ENCODE measurements around the gene ADGRG4. TPM values are rescaled to one million over a fixed set of nuclear protein-coding genes. Genes with fewer than 3 reads are reported as not detected.
A peak's percentile ranks its signal among the peaks of the same experiment; 100 is the strongest.

ADGRG4 gene
- polyA plus RNA-seq, 2 of the 4 experiments (the other 2 are of a cell fraction), result not detected

- FAIRE-seq, result no peak
- no peak for DNase-seq (ENCODE audit: low read depth in 1 of 2, low spot score in 1 of 2)
- H3K4me3 ChIP-seq, result no peak overlapping the region
- H3K4me2 ChIP-seq, result no peak overlapping the region
- H3K4me1 ChIP-seq, result no peaks in the 10 kb centered on the region
- no peak for ATAC-seq
- H3K9me3 ChIP-seq, result no peaks in the 10 kb centered on the region
- TF ChIP-seq JUN (IDR thresholded peaks at IDR 0.05), result no peak
- TF ChIP-seq RFX5 (IDR thresholded peaks at IDR 0.05), result no peak
- TF ChIP-seq, protein P1, sequence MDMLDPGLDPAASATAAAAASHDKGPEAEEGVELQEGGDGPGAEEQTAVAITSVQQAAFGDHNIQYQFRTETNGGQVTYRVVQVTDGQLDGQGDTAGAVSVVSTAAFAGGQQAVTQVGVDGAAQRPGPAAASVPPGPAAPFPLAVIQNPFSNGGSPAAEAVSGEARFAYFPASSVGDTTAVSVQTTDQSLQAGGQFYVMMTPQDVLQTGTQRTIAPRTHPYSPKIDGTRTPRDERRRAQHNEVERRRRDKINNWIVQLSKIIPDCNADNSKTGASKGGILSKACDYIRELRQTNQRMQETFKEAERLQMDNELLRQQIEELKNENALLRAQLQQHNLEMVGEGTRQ (IDR thresholded peaks at IDR 0.05), result no peak
- TF ChIP-seq HDAC2 (IDR thresholded peaks at IDR 0.05), result no peak
- no peak for TF ChIP-seq NR3C1 (IDR thresholded peaks at IDR 0.05)
- no peak for TF ChIP-seq HES2 (IDR thresholded peaks at IDR 0.05)
- TF ChIP-seq MAZ (IDR thresholded peaks at IDR 0.05; ENCODE audit: borderline replicate concordance, low read depth, low read length), result no peak
- no peak for TF ChIP-seq ZC3H11A (IDR thresholded peaks at IDR 0.05)
- TF ChIP-seq EP300 (IDR thresholded peaks at IDR 0.05), result no peak
- ChIA-PET POLR2A (no interaction called here), CTCF (no interaction called here)
- no peak overlapping the region for H3K27ac ChIP-seq
- 26% methylated on average over 2 of the region's 2 CpGs for WGBS (ENCODE audit: missing lambda C conversion rate)
These were observed 21.3 kb downstream of the ADGRG4 start for GRCh38 chrX:136322064-136322463.

GRCh38 chrX:136325377-136325776 is 24.6 kb downstream of the ADGRG4 start:
- Histone ChIP-seq H3K4me1 (no peaks in the 10 kb centered on the region), H3K4me2 (no peak overlapping the region), H3K9me3 (no peaks in the 10 kb centered on the region), H3K27ac (no peak overlapping the region), H3K4me3 (no peak overlapping the region)
- no peak for DNase-seq (ENCODE audit: low read depth in 1 of 2, low spot score in 1 of 2)
- TF ChIP-seq POLR2AphosphoS2 (conservative IDR thresholded peaks at IDR 0.05; ENCODE audit: low read length) (no peak), BCL3 (IDR thresholded peaks at IDR 0.05) (no peak), RARB (CRISPR knock-in tag; IDR thresholded peaks at IDR 0.05) (no peak), RFX5 (IDR thresholded peaks at IDR 0.05) (no peak)
- TF ChIP-seq, protein P2, sequence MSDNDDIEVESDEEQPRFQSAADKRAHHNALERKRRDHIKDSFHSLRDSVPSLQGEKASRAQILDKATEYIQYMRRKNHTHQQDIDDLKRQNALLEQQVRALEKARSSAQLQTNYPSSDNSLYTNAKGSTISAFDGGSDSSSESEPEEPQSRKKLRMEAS (IDR thresholded peaks at IDR 0.05), result no peak
- TF ChIP-seq, protein P3, sequence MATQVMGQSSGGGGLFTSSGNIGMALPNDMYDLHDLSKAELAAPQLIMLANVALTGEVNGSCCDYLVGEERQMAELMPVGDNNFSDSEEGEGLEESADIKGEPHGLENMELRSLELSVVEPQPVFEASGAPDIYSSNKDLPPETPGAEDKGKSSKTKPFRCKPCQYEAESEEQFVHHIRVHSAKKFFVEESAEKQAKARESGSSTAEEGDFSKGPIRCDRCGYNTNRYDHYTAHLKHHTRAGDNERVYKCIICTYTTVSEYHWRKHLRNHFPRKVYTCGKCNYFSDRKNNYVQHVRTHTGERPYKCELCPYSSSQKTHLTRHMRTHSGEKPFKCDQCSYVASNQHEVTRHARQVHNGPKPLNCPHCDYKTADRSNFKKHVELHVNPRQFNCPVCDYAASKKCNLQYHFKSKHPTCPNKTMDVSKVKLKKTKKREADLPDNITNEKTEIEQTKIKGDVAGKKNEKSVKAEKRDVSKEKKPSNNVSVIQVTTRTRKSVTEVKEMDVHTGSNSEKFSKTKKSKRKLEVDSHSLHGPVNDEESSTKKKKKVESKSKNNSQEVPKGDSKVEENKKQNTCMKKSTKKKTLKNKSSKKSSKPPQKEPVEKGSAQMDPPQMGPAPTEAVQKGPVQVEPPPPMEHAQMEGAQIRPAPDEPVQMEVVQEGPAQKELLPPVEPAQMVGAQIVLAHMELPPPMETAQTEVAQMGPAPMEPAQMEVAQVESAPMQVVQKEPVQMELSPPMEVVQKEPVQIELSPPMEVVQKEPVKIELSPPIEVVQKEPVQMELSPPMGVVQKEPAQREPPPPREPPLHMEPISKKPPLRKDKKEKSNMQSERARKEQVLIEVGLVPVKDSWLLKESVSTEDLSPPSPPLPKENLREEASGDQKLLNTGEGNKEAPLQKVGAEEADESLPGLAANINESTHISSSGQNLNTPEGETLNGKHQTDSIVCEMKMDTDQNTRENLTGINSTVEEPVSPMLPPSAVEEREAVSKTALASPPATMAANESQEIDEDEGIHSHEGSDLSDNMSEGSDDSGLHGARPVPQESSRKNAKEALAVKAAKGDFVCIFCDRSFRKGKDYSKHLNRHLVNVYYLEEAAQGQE (IDR thresholded peaks at IDR 0.05), result no peak
- TF ChIP-seq, protein P4, sequence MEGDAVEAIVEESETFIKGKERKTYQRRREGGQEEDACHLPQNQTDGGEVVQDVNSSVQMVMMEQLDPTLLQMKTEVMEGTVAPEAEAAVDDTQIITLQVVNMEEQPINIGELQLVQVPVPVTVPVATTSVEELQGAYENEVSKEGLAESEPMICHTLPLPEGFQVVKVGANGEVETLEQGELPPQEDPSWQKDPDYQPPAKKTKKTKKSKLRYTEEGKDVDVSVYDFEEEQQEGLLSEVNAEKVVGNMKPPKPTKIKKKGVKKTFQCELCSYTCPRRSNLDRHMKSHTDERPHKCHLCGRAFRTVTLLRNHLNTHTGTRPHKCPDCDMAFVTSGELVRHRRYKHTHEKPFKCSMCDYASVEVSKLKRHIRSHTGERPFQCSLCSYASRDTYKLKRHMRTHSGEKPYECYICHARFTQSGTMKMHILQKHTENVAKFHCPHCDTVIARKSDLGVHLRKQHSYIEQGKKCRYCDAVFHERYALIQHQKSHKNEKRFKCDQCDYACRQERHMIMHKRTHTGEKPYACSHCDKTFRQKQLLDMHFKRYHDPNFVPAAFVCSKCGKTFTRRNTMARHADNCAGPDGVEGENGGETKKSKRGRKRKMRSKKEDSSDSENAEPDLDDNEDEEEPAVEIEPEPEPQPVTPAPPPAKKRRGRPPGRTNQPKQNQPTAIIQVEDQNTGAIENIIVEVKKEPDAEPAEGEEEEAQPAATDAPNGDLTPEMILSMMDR (IDR thresholded peaks at IDR 0.05), result no peak
- ChIA-PET CTCF (no interaction called here), POLR2A (no interaction called here)
- FAIRE-seq, result peak; percentile 13
- ATAC-seq, result no peak
- 52% methylated on average over 4 of the region's 4 CpGs for WGBS (ENCODE audit: missing lambda C conversion rate)

- Histone ChIP-seq H3K9me3 (no peaks in the 10 kb centered on the region), H3K4me3 (no peak overlapping the region), H3K4me2 (no peak overlapping the region), H3K4me1 (no peaks in the 10 kb centered on the region), H3K27ac (no peak overlapping the region)
- 0% methylated on average over 2 of the region's 2 CpGs for WGBS (ENCODE audit: missing lambda C conversion rate)
- no peak for FAIRE-seq
- ChIA-PET CTCF (interaction anchor here (1.2 kb wide), 1 partner anchor 8 kb away, joined by 3 read pairs; no protein-coding TSS in a partner anchor), POLR2A (no interaction called here)
- no peak for DNase-seq (ENCODE audit: low read depth in 1 of 2, low spot score in 1 of 2)
- TF ChIP-seq HOXB5 (CRISPR knock-in tag; IDR thresholded peaks at IDR 0.05), result no peak
- no peak for TF ChIP-seq HES2 (IDR thresholded peaks at IDR 0.05)
- no peak for TF ChIP-seq NPAS2 (CRISPR knock-in tag; IDR thresholded peaks at IDR 0.05; ENCODE audit: borderline replicate concordance)
- no peak for TF ChIP-seq POLR2A (IDR thresholded peaks at IDR 0.05; ENCODE audit: low read length)
- no peak for TF ChIP-seq MYC (IDR thresholded peaks at IDR 0.05; ENCODE audit: borderline replicate concordance, low read length)
- TF ChIP-seq RARB (CRISPR knock-in tag; IDR thresholded peaks at IDR 0.05), result no peak
- no peak for TF ChIP-seq POLR2AphosphoS2 (conservative IDR thresholded peaks at IDR 0.05; ENCODE audit: low read length)
- no peak for TF ChIP-seq ZC3H11A (IDR thresholded peaks at IDR 0.05)
- TF ChIP-seq CHD4 (IDR thresholded peaks at IDR 0.05; ENCODE audit: borderline replicate concordance), result no peak
- TF ChIP-seq, protein P2 (IDR thresholded peaks at IDR 0.05), result no peak
- no peak for TF ChIP-seq ZSCAN20 (CRISPR knock-in tag; IDR thresholded peaks at IDR 0.05)
- ATAC-seq, result no peak
These were observed 28.2 kb downstream of the ADGRG4 start for GRCh38 chrX:136328933-136329332.
